ENCODE results near the gene HBQ1. TPM values are rescaled to one million over a fixed set of nuclear protein-coding genes. Genes with fewer than 3 reads are reported as not detected.
A peak's percentile ranks its signal among the peaks of the same experiment; 100 is the strongest.

HBQ1 gene
- total RNA-seq, 1 donor from 2014 or later: 2.7 TPM

DNA sequence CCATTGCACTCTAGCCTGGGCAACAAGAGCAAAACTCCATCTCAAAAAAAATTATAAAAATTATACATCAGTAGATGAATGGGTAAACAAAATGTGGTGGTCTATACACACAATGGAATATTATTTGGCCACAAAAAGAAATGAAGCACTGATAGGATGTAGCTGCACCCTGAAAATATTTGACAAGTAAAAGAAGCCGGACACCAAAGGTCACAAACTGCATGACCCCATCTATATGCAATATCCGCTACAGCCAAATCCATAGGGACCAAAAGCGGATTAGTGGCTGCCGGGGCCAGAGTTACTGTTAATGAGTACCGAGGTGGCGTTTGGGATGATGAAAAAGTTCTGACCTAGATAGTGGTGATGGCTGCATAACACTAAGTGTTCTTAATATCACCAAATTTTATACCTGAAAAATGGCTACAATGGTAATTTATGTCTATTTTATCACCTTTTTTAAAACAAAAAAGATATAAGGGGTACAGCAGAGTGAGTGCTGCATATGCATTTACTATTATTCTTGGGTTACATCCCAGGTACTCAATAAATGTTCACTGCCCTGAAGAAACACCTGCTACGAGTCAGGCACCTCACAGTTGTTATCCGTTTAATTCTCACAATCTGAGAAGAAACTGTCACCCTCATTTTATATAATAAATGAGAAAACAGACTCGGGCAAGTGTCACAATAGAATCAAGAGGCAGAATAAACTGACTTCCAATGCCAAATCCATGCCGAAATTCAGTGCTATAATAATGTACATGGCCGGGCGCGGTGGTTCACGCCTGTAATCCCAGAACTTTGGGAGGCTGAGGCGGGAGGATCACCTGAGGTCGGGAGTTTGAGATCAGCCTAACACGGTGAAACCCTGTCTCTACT is 807 bp upstream of the HBQ1 start:
- no peaks in the 10 kb centered on the region for H3K36me3 ChIP-seq (ENCODE audit: insufficient read depth, low read length)
- Mint-ChIP-seq H3K4me1 (ENCODE audit: low read depth, unreplicated experiment) (no peaks in the 10 kb centered on the region), H3K4me3 (ENCODE audit: unreplicated experiment) (peak overlapping the region; percentile 68), H3K9me3 (ENCODE audit: unreplicated experiment) (no peaks in the 10 kb centered on the region), H3K36me3 (ENCODE audit: low read depth, unreplicated experiment) (peaks cover under 1% of the 10 kb centered on the region), H3K27ac (ENCODE audit: unreplicated experiment) (no peak overlapping the region), H3K27me3 (ENCODE audit: low read depth, unreplicated experiment) (peaks cover 34% of the 10 kb centered on the region)
- peaks cover 42% of the 10 kb centered on the region for H4K20me1 ChIP-seq (ENCODE audit: insufficient read depth, low read length)
- H3K79me2 ChIP-seq (ENCODE audit: insufficient read depth, low read length): no peaks in the 10 kb centered on the region
- no peak overlapping the region for H3K4me3 ChIP-seq (ENCODE audit: insufficient read depth, low read depth, low read length)
- TF ChIP-seq CTCF (IDR thresholded peaks at IDR 0.05; ENCODE audit: insufficient read depth, low read depth, low read length): no peak
- no peak for TF ChIP-seq EZH2 (IDR thresholded peaks at IDR 0.05; ENCODE audit: insufficient read depth, low read length)
- H3K27me3 ChIP-seq (ENCODE audit: insufficient read depth, low read length): peaks cover 37% of the 10 kb centered on the region
- peak overlapping the region; percentile 79 for H3K4me2 ChIP-seq (ENCODE audit: low read length)
- H2AFZ ChIP-seq (ENCODE audit: low read depth, low read length): no peak overlapping the region
- DNase-seq (ENCODE audit: low read depth): no peak
- H3K9me3 ChIP-seq (ENCODE audit: insufficient read depth, low read depth, low read length): no peaks in the 10 kb centered on the region
- H3K27ac ChIP-seq (ENCODE audit: low read depth, low read length): no peak overlapping the region
- H3K9ac ChIP-seq (ENCODE audit: low read length): no peak overlapping the region
- no peak for FAIRE-seq
- H3K4me1 ChIP-seq (ENCODE audit: insufficient read depth, low read length): peaks cover 10% of the 10 kb centered on the region

DNA sequence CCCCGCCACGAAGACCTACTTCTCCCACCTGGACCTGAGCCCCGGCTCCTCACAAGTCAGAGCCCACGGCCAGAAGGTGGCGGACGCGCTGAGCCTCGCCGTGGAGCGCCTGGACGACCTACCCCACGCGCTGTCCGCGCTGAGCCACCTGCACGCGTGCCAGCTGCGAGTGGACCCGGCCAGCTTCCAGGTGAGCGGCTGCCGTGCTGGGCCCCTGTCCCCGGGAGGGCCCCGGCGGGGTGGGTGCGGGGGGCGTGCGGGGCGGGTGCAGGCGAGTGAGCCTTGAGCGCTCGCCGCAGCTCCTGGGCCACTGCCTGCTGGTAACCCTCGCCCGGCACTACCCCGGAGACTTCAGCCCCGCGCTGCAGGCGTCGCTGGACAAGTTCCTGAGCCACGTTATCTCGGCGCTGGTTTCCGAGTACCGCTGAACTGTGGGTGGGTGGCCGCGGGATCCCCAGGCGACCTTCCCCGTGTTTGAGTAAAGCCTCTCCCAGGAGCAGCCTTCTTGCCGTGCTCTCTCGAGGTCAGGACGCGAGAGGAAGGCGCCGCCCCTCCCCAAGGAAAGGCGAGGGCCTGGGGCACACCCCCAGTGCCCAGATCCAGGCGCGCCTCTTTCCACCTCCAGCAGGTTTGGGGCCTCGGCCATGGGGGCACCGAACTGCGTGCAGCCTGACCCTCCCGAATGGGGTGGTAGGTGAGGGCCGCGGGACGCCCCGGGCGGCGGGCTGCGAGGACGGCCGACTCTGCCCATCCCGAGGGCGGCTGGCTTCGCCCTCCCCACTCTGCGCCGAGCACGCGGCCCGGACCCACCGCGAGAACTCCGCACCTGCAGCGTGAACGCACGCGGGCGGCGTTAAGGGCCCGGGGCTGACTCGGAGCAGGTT is 664 bp downstream of the HBQ1 start:
- Histone ChIP-seq H3K27ac (ENCODE audit: low read depth, low read length) (no peak overlapping the region), H2AFZ (ENCODE audit: low read depth, low read length) (no peak overlapping the region), H3K4me2 (ENCODE audit: low read length) (peak overlapping the region; percentile 79), H3K4me1 (ENCODE audit: insufficient read depth, low read length) (peaks cover 10% of the 10 kb centered on the region), H3K27me3 (ENCODE audit: insufficient read depth, low read length) (peaks cover 25% of the 10 kb centered on the region), H3K9ac (ENCODE audit: low read length) (no peak overlapping the region), H3K4me3 (ENCODE audit: insufficient read depth, low read depth, low read length) (peak overlapping the region; percentile 37), H3K36me3 (ENCODE audit: insufficient read depth, low read length) (peaks cover 2% of the 10 kb centered on the region), H3K9me3 (ENCODE audit: insufficient read depth, low read depth, low read length) (no peaks in the 10 kb centered on the region), H4K20me1 (ENCODE audit: insufficient read depth, low read length) (peaks cover 42% of the 10 kb centered on the region), H3K79me2 (ENCODE audit: insufficient read depth, low read length) (no peaks in the 10 kb centered on the region)
- H3K9me3 Mint-ChIP-seq (ENCODE audit: unreplicated experiment): no peaks in the 10 kb centered on the region
- H3K36me3 Mint-ChIP-seq (ENCODE audit: low read depth, unreplicated experiment): peaks cover 2% of the 10 kb centered on the region
- peaks cover 21% of the 10 kb centered on the region for H3K27me3 Mint-ChIP-seq (ENCODE audit: low read depth, unreplicated experiment)
- DNase-seq (ENCODE audit: low read depth) (peak; percentile 27), FAIRE-seq (no peak)
- H3K27ac Mint-ChIP-seq (ENCODE audit: unreplicated experiment): no peak overlapping the region
- peak overlapping the region; percentile 69 for H3K4me3 Mint-ChIP-seq (ENCODE audit: unreplicated experiment)
- H3K4me1 Mint-ChIP-seq (ENCODE audit: low read depth, unreplicated experiment): no peaks in the 10 kb centered on the region
- TF ChIP-seq EZH2 (IDR thresholded peaks at IDR 0.05; ENCODE audit: insufficient read depth, low read length): no peak
- TF ChIP-seq CTCF (IDR thresholded peaks at IDR 0.05; ENCODE audit: insufficient read depth, low read depth, low read length): no peak

All from astrocyte (in vitro differentiated cells and primary cell).